Transverse colon (tissue), 3 donors: ENCODE data around the gene SETD1B.

Experiments used
- CTCF ChIP-seq, 5 experiments: fragments of 200-600 bp in 3 of 5; fragments of 450-650 bp in 2 of 5; sonication (generic) in 3 of 5; IDR thresholded peaks; 1 replicate in 2 of 5; 2 replicates in 3 of 5; pipeline ENCODE4 v1.5.1; 2016 to 2017; ENCODE audit warnings: antibody characterized with exemption in 5 of 5, inconsistent platforms in 3 of 5, mild to moderate bottlenecking in 2 of 5, moderate library complexity in 1 of 5
- POLR2A ChIP-seq: fragments of 450-650 bp; IDR thresholded peaks from one replicate; pipeline ENCODE4 v1.6.1; 2016; ENCODE audit warnings: antibody characterized with exemption, mild to moderate bottlenecking, moderate library complexity

DNA sequence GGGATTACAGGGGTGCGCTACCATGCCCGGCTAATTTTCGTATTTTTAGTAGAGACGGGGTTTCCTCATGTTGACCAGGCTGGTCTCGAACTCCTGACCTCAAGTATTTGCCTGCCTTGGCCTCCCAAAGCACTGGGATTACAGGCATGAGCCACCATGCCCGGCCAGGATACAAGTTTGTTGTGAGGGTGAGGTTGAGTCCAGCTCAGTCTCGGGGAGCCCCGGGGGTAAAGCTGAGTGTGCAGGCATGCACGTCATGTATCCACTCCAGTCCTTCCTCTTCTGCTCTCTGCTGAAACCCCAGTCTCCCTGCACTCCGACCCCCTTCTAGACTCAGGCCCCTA is 54.5 kb downstream of the SETD1B start:
- TF ChIP-seq CTCF (IDR thresholded peaks at IDR 0.05) (no peak), POLR2A (no peak)
